ENCODE results near the gene SEMA4B.

- TF ChIP-seq, protein P1, sequence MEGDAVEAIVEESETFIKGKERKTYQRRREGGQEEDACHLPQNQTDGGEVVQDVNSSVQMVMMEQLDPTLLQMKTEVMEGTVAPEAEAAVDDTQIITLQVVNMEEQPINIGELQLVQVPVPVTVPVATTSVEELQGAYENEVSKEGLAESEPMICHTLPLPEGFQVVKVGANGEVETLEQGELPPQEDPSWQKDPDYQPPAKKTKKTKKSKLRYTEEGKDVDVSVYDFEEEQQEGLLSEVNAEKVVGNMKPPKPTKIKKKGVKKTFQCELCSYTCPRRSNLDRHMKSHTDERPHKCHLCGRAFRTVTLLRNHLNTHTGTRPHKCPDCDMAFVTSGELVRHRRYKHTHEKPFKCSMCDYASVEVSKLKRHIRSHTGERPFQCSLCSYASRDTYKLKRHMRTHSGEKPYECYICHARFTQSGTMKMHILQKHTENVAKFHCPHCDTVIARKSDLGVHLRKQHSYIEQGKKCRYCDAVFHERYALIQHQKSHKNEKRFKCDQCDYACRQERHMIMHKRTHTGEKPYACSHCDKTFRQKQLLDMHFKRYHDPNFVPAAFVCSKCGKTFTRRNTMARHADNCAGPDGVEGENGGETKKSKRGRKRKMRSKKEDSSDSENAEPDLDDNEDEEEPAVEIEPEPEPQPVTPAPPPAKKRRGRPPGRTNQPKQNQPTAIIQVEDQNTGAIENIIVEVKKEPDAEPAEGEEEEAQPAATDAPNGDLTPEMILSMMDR (optimal IDR thresholded peaks at IDR 0.05 in 1 of 3, IDR thresholded peaks at IDR 0.05 in 1 of 3, conservative IDR thresholded peaks at IDR 0.05 in 1 of 3; ENCODE audit: extremely low read depth in 1 of 3, insufficient read depth in 2 of 3, low read length in 3 of 3): no peak
- TF ChIP-seq EZH2 (IDR thresholded peaks at IDR 0.05; ENCODE audit: low read length): no peak
Measured at GRCh38 chr15:90201130-90201943, at the start of gene SEMA4B.

All from keratinocyte (primary cell).